Activated CD4-positive, alpha-beta T cell treated with anti-CD3 and anti-CD28 coated beads, Interleukin-2, amount 10 ng/mL, durations not matched to agents 24 days and 14 days (primary cell): ENCODE data around the gene PRICKLE2. TPM values are rescaled to one million over a fixed set of nuclear protein-coding genes. Genes with fewer than 3 reads are reported as not detected.

Experiments
- DNase-seq: peaks from one replicate; pipeline ENCODE4 v3.0.0; 2022
- H3K27ac Mint-ChIP-seq: one replicate; pipeline ENCODE4 v1.8.0; 2022; ENCODE audit warnings: mild to moderate bottlenecking, mixed read lengths
- H3K27me3 Mint-ChIP-seq: one replicate; pipeline ENCODE4 v1.8.0; 2022; ENCODE audit warnings: mixed read lengths
- H3K36me3 Mint-ChIP-seq: one replicate; pipeline ENCODE4 v1.8.0; 2022; ENCODE audit warnings: low read depth, mild to moderate bottlenecking, mixed read lengths
- H3K4me1 Mint-ChIP-seq: one replicate; pipeline ENCODE4 v1.8.0; 2021; ENCODE audit warnings: mixed read lengths
- H3K4me3 Mint-ChIP-seq: one replicate; pipeline ENCODE4 v1.8.0; 2022; ENCODE audit warnings: mild to moderate bottlenecking, moderate library complexity, mixed read lengths
- H3K9me3 Mint-ChIP-seq: one replicate; pipeline ENCODE4 v1.8.0; 2021; ENCODE audit warnings: mixed read lengths
- intact Hi-C: fragments of 100-400 bp; cut with micrococcal nuclease; formaldehyde crosslinking; loops from one replicate; pipeline ENCODE4 v1.15.1; 2023
- total RNA-seq: library from RNA; stranded (reverse); gene quantifications from 2 replicates; pipeline ENCODE4 v1.2.3, GENCODE V29; 2022

The PRICKLE2 gene
- total RNA-seq, 1 donor from 2014 or later: not detected

GRCh38 chr3:64122476-64122875 lies 102.8 kb downstream of the PRICKLE2 start:
- Mint-ChIP-seq H3K36me3 (no peaks in the 10 kb centered on the region), H3K4me1 (no peaks in the 10 kb centered on the region), H3K9me3 (no peaks in the 10 kb centered on the region), H3K27ac (no peak overlapping the region), H3K4me3 (no peak overlapping the region), H3K27me3 (no peaks in the 10 kb centered on the region)
- intact Hi-C loops: no loop called here
- DNase-seq: no peak

GRCh38 chr3:64121750-64122311 lies 103.4 kb downstream of the PRICKLE2 start:
- H3K27me3 Mint-ChIP-seq: no peaks in the 10 kb centered on the region
- H3K9me3 Mint-ChIP-seq: no peaks in the 10 kb centered on the region
- no peak overlapping the region for H3K27ac Mint-ChIP-seq
- DNase-seq: no peak
- intact Hi-C loops: no loop called here
- H3K36me3 Mint-ChIP-seq: no peaks in the 10 kb centered on the region
- H3K4me3 Mint-ChIP-seq: no peak overlapping the region
- H3K4me1 Mint-ChIP-seq: no peaks in the 10 kb centered on the region

GRCh38 chr3:64120876-64121275 lies 104.4 kb downstream of the PRICKLE2 start:
- Mint-ChIP-seq H3K36me3 (no peaks in the 10 kb centered on the region), H3K4me1 (no peaks in the 10 kb centered on the region), H3K27me3 (no peaks in the 10 kb centered on the region), H3K9me3 (no peaks in the 10 kb centered on the region), H3K4me3 (no peak overlapping the region), H3K27ac (no peak overlapping the region)
- DNase-seq: no peak
- intact Hi-C loops: no loop called here

DNA sequence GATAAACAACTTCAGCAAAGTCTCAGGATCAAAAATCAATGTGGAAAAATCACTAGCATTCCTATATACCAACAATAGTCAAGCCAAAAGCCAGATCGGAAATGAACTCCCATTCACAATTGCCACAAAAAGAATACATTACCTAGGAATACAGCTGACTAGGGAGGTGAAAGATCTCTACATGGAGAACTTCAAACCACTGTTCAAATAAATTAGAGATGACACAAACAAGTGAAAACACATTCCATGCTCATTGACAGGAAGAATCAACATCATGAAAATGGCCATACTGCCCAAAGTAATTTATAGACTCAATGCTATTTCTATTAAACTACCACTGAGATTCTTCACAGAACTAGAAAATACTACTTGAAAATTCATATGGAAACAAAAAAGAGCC lies 107.8 kb downstream of the PRICKLE2 start:
- no peak for DNase-seq

DNA sequence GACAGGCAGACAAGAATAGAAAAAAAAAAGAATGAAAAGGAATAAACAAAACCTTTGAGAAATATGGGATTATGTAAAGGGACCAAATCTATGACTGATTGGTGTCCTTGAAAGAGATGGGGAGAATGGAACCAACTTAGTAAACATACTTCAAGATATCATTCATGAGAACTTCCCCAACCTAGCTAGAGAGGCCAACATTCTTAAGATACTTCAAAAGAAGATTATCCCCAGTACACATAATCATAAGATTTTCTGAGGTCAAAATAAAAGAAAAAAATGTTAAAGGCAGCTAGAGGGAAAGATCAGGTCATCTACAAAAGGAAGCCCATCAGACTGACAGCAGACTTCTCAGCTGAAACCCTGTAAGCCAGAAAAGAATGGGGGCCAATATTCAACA lies 110.6 kb downstream of the PRICKLE2 start:
- no peaks in the 10 kb centered on the region for H3K27me3 Mint-ChIP-seq
- no peak for DNase-seq
- intact Hi-C loops: no loop called here
- no peaks in the 10 kb centered on the region for H3K4me1 Mint-ChIP-seq
- no peaks in the 10 kb centered on the region for H3K9me3 Mint-ChIP-seq
- H3K4me3 Mint-ChIP-seq: no peak overlapping the region
- H3K36me3 Mint-ChIP-seq: no peaks in the 10 kb centered on the region
- no peak overlapping the region for H3K27ac Mint-ChIP-seq

More for the DNA sequence above, 107.8 kb downstream of the PRICKLE2 start:
- H3K27ac Mint-ChIP-seq: no peak overlapping the region
- no peaks in the 10 kb centered on the region for H3K36me3 Mint-ChIP-seq
- no peak overlapping the region for H3K4me3 Mint-ChIP-seq
- no peaks in the 10 kb centered on the region for H3K27me3 Mint-ChIP-seq
- intact Hi-C loops: no loop called here
- no peaks in the 10 kb centered on the region for H3K4me1 Mint-ChIP-seq
- no peaks in the 10 kb centered on the region for H3K9me3 Mint-ChIP-seq

DNA sequence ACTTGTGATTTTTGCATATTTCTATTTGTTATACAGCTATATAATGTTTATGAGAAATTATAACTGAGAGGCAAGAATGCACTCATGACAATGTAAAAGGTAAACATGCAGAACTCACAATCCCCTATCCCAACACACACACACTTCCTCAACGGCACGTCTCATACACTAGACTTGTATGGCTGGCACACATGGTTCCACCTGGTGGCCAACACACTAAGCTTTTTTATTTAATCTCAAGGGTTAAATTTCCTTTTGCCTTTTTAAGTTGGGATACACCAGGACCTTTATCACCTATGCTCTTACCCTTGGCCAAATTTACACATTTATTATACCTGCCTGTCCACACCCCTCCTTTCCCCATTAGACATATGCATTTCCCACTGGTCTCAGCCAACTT lies 113.4 kb downstream of the PRICKLE2 start:
- Mint-ChIP-seq H3K27ac (no peak overlapping the region), H3K36me3 (no peaks in the 10 kb centered on the region), H3K4me3 (no peak overlapping the region), H3K4me1 (no peaks in the 10 kb centered on the region), H3K9me3 (no peaks in the 10 kb centered on the region), H3K27me3 (no peaks in the 10 kb centered on the region)
- DNase-seq: no peak
- intact Hi-C loops: no loop called here

- Mint-ChIP-seq H3K36me3 (no peaks in the 10 kb centered on the region), H3K27me3 (no peaks in the 10 kb centered on the region), H3K27ac (no peak overlapping the region), H3K4me3 (no peak overlapping the region), H3K9me3 (no peaks in the 10 kb centered on the region), H3K4me1 (no peaks in the 10 kb centered on the region)
- intact Hi-C loops: no loop called here
- no peak for DNase-seq
Observed at GRCh38 chr3:64111083-64111482, 114.2 kb downstream of the PRICKLE2 start.

DNA sequence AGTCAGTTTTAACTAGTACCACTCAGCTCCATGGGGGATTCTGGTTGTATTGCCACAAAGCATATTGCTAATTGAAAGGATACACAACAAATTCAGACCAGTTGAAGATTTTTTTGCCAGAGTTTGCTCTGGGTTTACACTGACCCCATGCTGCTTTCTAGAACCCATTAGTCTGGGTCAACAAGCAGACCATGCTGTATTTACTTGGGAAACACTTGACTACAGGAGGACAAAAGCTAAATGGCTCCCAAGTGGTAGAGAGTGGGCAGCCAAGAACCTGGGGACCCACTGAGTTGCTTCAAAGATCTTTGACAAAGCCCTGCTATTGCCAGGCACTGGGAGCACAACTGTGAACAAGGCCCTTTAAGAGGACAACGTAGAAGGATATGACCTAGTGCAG lies 115.2 kb downstream of the PRICKLE2 start:
- Mint-ChIP-seq H3K27me3 (no peaks in the 10 kb centered on the region), H3K4me3 (no peak overlapping the region), H3K36me3 (no peaks in the 10 kb centered on the region), H3K9me3 (no peaks in the 10 kb centered on the region), H3K4me1 (no peaks in the 10 kb centered on the region), H3K27ac (no peak overlapping the region)
- intact Hi-C loops: no loop called here
- DNase-seq: no peak

DNA sequence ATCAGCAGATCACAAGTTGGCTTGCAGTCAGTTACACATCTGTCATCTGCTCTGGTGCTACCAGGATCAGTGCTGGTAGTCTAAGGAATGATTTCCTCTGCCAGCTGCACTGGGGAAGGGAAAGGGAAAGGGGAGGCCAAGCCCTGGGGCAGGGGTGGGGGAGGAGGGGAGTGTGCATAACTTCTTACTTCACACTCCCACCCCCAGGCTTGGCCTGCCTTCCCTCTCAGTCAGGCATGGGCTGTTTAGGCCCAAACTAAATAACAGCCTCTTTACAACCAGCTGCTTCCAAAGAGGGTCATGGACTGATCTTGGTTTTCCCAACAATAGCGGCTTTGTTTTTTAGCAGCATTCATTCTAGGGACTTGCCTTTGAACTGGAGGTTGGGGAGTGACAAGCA lies 115.8 kb downstream of the PRICKLE2 start:
- DNase-seq: no peak
- intact Hi-C loops: no loop called here
- Mint-ChIP-seq H3K9me3 (no peaks in the 10 kb centered on the region), H3K27ac (no peak overlapping the region), H3K27me3 (no peaks in the 10 kb centered on the region), H3K36me3 (no peaks in the 10 kb centered on the region), H3K4me3 (no peak overlapping the region), H3K4me1 (no peaks in the 10 kb centered on the region)

DNA sequence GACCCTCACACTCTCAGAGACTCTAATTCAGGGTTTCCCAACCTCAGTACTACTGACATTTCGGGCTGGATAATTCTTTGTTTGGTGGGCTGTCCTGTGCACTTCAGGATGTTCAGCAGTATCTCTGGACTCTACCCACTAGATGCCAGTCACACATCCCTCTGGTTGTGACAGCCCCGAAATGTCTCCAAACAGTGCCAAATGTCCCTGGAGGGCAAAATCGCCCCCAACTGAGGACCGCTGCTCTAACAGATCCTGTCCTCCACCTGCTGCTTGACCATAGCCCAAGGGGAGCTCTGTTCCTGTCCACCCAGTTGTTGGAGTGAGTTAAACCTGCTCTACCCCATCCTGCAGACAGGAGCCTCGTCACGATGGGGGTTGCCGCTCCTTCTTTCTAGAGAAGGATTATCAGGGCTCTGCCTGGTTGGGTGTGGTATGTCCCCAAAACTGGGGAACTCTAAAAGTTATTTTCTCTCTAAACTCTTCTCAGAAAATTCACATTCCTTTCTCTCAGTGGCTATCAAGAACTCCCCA lies 116.4 kb downstream of the PRICKLE2 start:
- no peaks in the 10 kb centered on the region for H3K36me3 Mint-ChIP-seq
- H3K4me1 Mint-ChIP-seq: no peaks in the 10 kb centered on the region
- no peak overlapping the region for H3K27ac Mint-ChIP-seq
- no peak overlapping the region for H3K4me3 Mint-ChIP-seq
- H3K27me3 Mint-ChIP-seq: no peaks in the 10 kb centered on the region
- intact Hi-C loops: no loop called here
- no peaks in the 10 kb centered on the region for H3K9me3 Mint-ChIP-seq
- no peak for DNase-seq

DNA sequence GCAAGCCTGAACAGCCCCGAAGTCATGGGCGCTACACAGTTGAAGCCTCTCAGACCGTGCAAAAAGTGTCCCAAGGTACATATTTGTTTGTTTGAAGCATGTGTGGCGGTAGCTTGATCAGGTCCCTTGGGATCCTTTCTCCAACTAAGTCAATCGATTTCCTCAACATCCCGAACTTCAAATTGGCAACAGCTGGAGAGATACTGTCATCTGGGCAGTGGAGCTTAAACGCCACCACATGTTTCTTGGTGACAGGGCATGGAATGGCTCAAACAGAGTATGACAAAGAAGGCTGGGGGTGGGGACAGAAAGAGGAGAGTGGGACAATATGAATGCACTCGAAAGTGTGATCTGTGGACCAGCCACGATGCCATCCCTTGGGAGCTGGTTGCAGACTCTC lies 117.0 kb downstream of the PRICKLE2 start:
- Mint-ChIP-seq H3K9me3 (no peaks in the 10 kb centered on the region), H3K4me3 (no peak overlapping the region), H3K4me1 (no peaks in the 10 kb centered on the region), H3K27me3 (no peaks in the 10 kb centered on the region), H3K36me3 (no peaks in the 10 kb centered on the region), H3K27ac (no peak overlapping the region)
- intact Hi-C loops: no loop called here
- DNase-seq: no peak

- no peak for DNase-seq
- Mint-ChIP-seq H3K27me3 (no peaks in the 10 kb centered on the region), H3K4me1 (no peaks in the 10 kb centered on the region), H3K9me3 (no peaks in the 10 kb centered on the region), H3K36me3 (no peaks in the 10 kb centered on the region), H3K27ac (no peak overlapping the region), H3K4me3 (no peak overlapping the region)
- intact Hi-C loops: no loop called here
Observed at GRCh38 chr3:64107190-64107589, 118.1 kb downstream of the PRICKLE2 start.

DNA sequence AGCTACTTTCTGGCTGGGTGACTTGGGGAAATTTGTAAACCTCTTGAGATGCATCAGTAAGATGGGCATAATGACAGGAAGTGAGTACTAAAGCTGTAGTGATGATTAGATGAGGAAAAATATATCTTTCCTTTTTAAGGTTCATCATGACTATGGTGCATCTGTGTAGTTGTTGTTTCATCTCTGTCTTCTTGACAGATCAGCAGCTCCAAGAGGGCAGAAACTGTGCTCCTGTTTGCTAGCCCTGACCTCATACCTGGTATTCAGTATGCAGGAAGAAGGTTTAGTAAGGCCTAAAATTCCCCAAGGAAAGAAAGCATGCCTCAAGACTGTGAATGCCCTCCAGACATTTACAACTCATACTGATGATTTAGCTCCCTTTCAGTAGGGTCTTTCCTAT lies 119.5 kb downstream of the PRICKLE2 start:
- Mint-ChIP-seq H3K4me3 (no peak overlapping the region), H3K9me3 (no peaks in the 10 kb centered on the region), H3K4me1 (no peaks in the 10 kb centered on the region), H3K36me3 (no peaks in the 10 kb centered on the region), H3K27me3 (no peaks in the 10 kb centered on the region), H3K27ac (no peak overlapping the region)
- no peak for DNase-seq
- intact Hi-C loops: no loop called here

DNA sequence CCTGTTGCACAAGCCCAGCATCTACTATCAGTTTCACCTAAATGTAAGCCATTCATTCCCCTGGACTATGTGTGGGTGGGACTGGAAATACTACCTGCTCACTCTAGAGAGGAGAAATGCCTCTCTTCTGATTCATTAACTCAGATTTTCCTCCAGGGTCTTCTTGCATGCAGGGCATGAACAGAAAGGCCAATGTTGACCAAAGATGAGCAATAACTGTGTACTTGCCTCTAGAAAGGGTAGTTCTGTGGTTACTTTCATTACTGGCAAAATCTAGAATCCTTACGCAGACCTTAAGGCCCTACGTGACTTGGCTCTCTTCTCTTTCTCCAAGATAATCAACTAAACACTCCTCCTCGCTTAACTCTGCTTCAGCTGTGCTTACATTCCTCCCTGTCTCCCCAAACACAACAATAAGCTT lies 120.6 kb downstream of the PRICKLE2 start:
- no peak overlapping the region for H3K27ac Mint-ChIP-seq
- H3K4me1 Mint-ChIP-seq: no peaks in the 10 kb centered on the region
- no peaks in the 10 kb centered on the region for H3K27me3 Mint-ChIP-seq
- H3K36me3 Mint-ChIP-seq: no peaks in the 10 kb centered on the region
- no peaks in the 10 kb centered on the region for H3K9me3 Mint-ChIP-seq
- no peak overlapping the region for H3K4me3 Mint-ChIP-seq
- intact Hi-C loops: no loop called here
- no peak for DNase-seq

GRCh38 chr3:64104006-64104405 lies 121.3 kb downstream of the PRICKLE2 start:
- Mint-ChIP-seq H3K36me3 (no peaks in the 10 kb centered on the region), H3K4me1 (no peaks in the 10 kb centered on the region), H3K27me3 (no peaks in the 10 kb centered on the region), H3K9me3 (no peaks in the 10 kb centered on the region), H3K27ac (no peak overlapping the region), H3K4me3 (no peak overlapping the region)
- intact Hi-C loops: no loop called here
- DNase-seq: no peak
